ENCODE results near the gene CASK. TPM values are rescaled to one million over a fixed set of nuclear protein-coding genes. Genes with fewer than 3 reads are reported as not detected.
A peak's percentile ranks its signal among the peaks of the same experiment; 100 is the strongest.

Gene CASK
- total and polyA plus RNA-seq, 9 of the 15 experiments (the other 6 are each of a cell fraction or from before 2014, with no cell fraction given) = 1.3 to 7.4 (median 5.2) TPM

GRCh38 chrX:41664908-41665307, 258.4 kb downstream of the CASK start:
- TF ChIP-seq FOSL1 (tag; conservative IDR thresholded peaks at IDR 0.05) = peak; percentile 16; the same call in 1 of the 2 replicates
- TF ChIP-seq ZNF133 (CRISPR knock-in tag; IDR thresholded peaks at IDR 0.05) = no peak
- TF ChIP-seq XRCC3 (IDR thresholded peaks at IDR 0.05) = no peak
- no peak for TF ChIP-seq RBFOX2 (IDR thresholded peaks at IDR 0.05; ENCODE audit: low read depth, low read length)
- no peak for TF ChIP-seq KLF1 (tag; IDR thresholded peaks at IDR 0.05)
- Histone ChIP-seq H3K79me2 (ENCODE audit: control insufficient read depth, insufficient read depth, low read length) (no peaks in the 10 kb centered on the region), H3K27me3 (ENCODE audit: control insufficient read depth in 2 of 2, insufficient read depth in 2 of 2, low read length in 2 of 2) (no peaks in the 10 kb centered on the region), H3K9ac (ENCODE audit: insufficient read depth in 1 of 2, low read depth in 2 of 2, low read length in 2 of 2) (no peak overlapping the region), H3K9me1 (ENCODE audit: control insufficient read depth, insufficient read depth, low read length) (no peaks in the 10 kb centered on the region), H3K36me3 (ENCODE audit: control insufficient read depth, insufficient read depth, low read length) (no peaks in the 10 kb centered on the region), H3K27ac (ENCODE audit: extremely low read depth, low read depth, low read length) (no peak overlapping the region), H4K20me1 (replicated peaks; ENCODE audit: control insufficient read depth, insufficient read depth, low read length) (no peaks in the 10 kb centered on the region), H3K4me1 (replicated peaks in 1 of 2; ENCODE audit: control insufficient read depth in 2 of 2, insufficient read depth in 2 of 2, low read length in 2 of 2) (peaks cover 0 to 3% of the 10 kb centered on the region in 2 experiments; a peak in 2 of 5 replicates), H3K4me2 (ENCODE audit: insufficient read depth, low read length) (no peak overlapping the region), H2AFZ (ENCODE audit: low read depth, low read length) (no peak overlapping the region), H3K4me3 (no peak overlapping the region), H3K9me3 (replicated peaks; ENCODE audit: control insufficient read depth, insufficient read depth, low read depth, low read length) (no peaks in the 10 kb centered on the region)
- POLR2A ChIA-PET = no interaction called here
- in situ Hi-C loops (cut with MboI) (no loop called here), intact Hi-C loops (cut with micrococcal nuclease) (no loop called here)
- CTCF ChIA-PET (ENCODE audit: low intra/inter-chr PET ratio) = no interaction called here
- no peak for DNase-seq (ENCODE audit: extremely low read depth in 1 of 4, low spot score in 3 of 4)
- no peak for ATAC-seq
- FAIRE-seq = no peak
- BruUV-seq (replicated peaks) = no TSS peak

DNA sequence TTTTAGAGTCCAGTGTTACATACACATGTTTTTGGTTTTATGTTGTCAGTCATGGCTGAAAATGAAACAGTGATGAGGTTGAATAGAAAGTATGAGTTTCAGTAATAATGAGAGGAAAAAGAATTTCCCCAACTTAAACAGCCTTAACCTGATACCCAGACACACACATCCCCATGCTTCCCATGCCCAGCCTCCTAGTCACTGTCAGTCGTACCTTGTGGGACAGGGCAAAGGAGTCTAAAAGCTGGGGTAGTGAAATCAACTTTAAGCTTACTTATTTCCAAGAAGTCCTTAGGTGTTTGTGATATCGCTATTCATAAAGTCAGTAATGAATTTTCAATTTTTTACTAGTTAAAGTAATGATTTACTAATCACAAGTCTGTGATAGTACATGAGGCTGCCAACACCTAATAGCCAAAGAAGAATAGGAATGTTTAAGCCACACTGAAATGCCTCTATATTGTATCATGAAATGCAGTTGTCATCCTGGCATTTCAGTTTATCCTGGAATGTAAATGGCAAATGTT, 258.9 kb downstream of the CASK start:
- CTCF ChIA-PET (ENCODE audit: low intra/inter-chr PET ratio) = no interaction called here
- POLR2A ChIA-PET = no interaction called here
- ATAC-seq (no peak), FAIRE-seq (no peak), DNase-seq (ENCODE audit: extremely low read depth in 1 of 4, low spot score in 3 of 4) (no peak)
- no TSS peak for BruUV-seq (replicated peaks)
- Histone ChIP-seq H3K9ac (ENCODE audit: insufficient read depth in 1 of 2, low read depth in 2 of 2, low read length in 2 of 2) (no peak overlapping the region), H3K27me3 (ENCODE audit: control insufficient read depth in 2 of 2, insufficient read depth in 2 of 2, low read length in 2 of 2) (no peaks in the 10 kb centered on the region), H3K4me1 (replicated peaks in 1 of 2; ENCODE audit: control insufficient read depth in 2 of 2, insufficient read depth in 2 of 2, low read length in 2 of 2) (peaks cover 0 to 3% of the 10 kb centered on the region in 2 experiments; a peak in 2 of 5 replicates), H4K20me1 (replicated peaks; ENCODE audit: control insufficient read depth, insufficient read depth, low read length) (no peaks in the 10 kb centered on the region), H2AFZ (ENCODE audit: low read depth, low read length) (no peak overlapping the region), H3K27ac (ENCODE audit: extremely low read depth, low read depth, low read length) (no peak overlapping the region), H3K79me2 (ENCODE audit: control insufficient read depth, insufficient read depth, low read length) (no peaks in the 10 kb centered on the region), H3K4me2 (ENCODE audit: insufficient read depth, low read length) (no peak overlapping the region), H3K36me3 (ENCODE audit: control insufficient read depth, insufficient read depth, low read length) (no peaks in the 10 kb centered on the region), H3K9me1 (ENCODE audit: control insufficient read depth, insufficient read depth, low read length) (no peaks in the 10 kb centered on the region), H3K4me3 (no peak overlapping the region), H3K9me3 (replicated peaks; ENCODE audit: control insufficient read depth, insufficient read depth, low read depth, low read length) (no peaks in the 10 kb centered on the region)
- in situ Hi-C loops (cut with MboI) = no loop called here
- TF ChIP-seq KAT7 (CRISPR knock-in tag; IDR thresholded peaks at IDR 0.05; ENCODE audit: borderline replicate concordance) (no peak), ERF (CRISPR knock-in tag; IDR thresholded peaks at IDR 0.05) (no peak), ZNF311 (CRISPR knock-in tag; IDR thresholded peaks at IDR 0.05) (no peak), BRD9 (IDR thresholded peaks at IDR 0.05; ENCODE audit: low read depth, partially characterized antibody) (no peak)
- WGBS (ENCODE audit: insufficient coverage, low coverage, missing lambda C conversion rate) = 41% methylated on average over 2 of the region's 2 CpGs
- intact Hi-C loops (cut with micrococcal nuclease) = no loop called here
